SK-N-SH (cell line): ENCODE measurements around the gene FBXO15. TPM values are rescaled to one million over a fixed set of nuclear protein-coding genes. Genes with fewer than 3 reads are reported as not detected.

Experiments used
- CTCF ChIA-PET: fragments of 300-600, 350-600 bp; formaldehyde crosslinking; extraction: SDS; loops from one replicate; lab custom pipeline; 2021; lab: Yijun Ruan, JAX
- POLR2A ChIA-PET: fragments of 350-600 bp; sonication (Branson Sonifier 250); formaldehyde crosslinking; extraction: SDS; loops from one replicate; lab custom pipeline; 2020; ENCODE audit warnings: antibody characterized with exemption, inconsistent platforms; lab: Yijun Ruan, JAX
- DNase-seq: peaks from one replicate; pipeline ENCODE4 v3.0.0; 2012
- H2AFZ ChIP-seq: fragments of 200-600 bp; sonication (generic); 2 replicates; pipeline ENCODE4 v1.8.1; 2016; ENCODE audit warnings: antibody characterized with exemption, mild to moderate bottlenecking, low read depth
- H3F3A ChIP-seq: fragments of 200-600 bp; sonication (generic); replicated peaks from 2 replicates; pipeline ENCODE3; 2016; ENCODE audit warnings: antibody characterized with exemption, mild to moderate bottlenecking; ENCODE audit not compliant: insufficient read depth
- H3K27ac ChIP-seq, 2 experiments: fragments of 200-500 bp in 1 of 2; fragments of 200-600 bp in 1 of 2; sonication (Bioruptor generic) in 1 of 2; sonication (generic), shearing (Covaris generic) in 1 of 2; 2 replicates each; pipeline versions ENCODE4 v1.5.1 to v1.6.1; 2014 to 2016; ENCODE audit warnings: low read depth in 2 of 2, inconsistent platforms in 1 of 2, low read length in 1 of 2, mild to moderate bottlenecking in 1 of 2, mixed read lengths in 1 of 2
- H3K27me3 ChIP-seq: fragments of 200-600 bp; sonication (generic), shearing (Covaris generic); 2 replicates; pipeline ENCODE4 v1.6.1; 2016; ENCODE audit warnings: mixed run types; ENCODE audit not compliant: insufficient read depth
- H3K36me3 ChIP-seq, 2 experiments: fragments of 200-500 bp in 1 of 2; fragments of 200-600 bp in 1 of 2; sonication (Bioruptor generic) in 1 of 2; sonication (generic) in 1 of 2; replicated peaks in 1 of 2; 2 replicates each; pipeline versions ENCODE3 to v1.5.1; 2014 to 2016; ENCODE audit warnings: low read length in 1 of 2, mild to moderate bottlenecking in 1 of 2; ENCODE audit not compliant: insufficient read depth in 2 of 2, control insufficient read depth in 1 of 2
- H3K4me1 ChIP-seq, 2 experiments: fragments of 200-500 bp in 1 of 2; fragments of 200-600 bp in 1 of 2; sonication (Bioruptor generic) in 1 of 2; sonication (generic), shearing (Covaris generic) in 1 of 2; 2 replicates each; pipeline versions ENCODE4 v1.5.1 to v1.6.1; 2014 to 2016; ENCODE audit warnings: low read depth in 1 of 2, low read length in 1 of 2, mixed run types in 1 of 2; ENCODE audit not compliant: insufficient read depth in 2 of 2, control insufficient read depth in 1 of 2
- H3K4me2 ChIP-seq: fragments of 200-600 bp; sonication (generic), shearing (Covaris generic); 2 replicates; pipeline ENCODE4 v1.6.1; 2017; ENCODE audit warnings: mixed run types
- H3K4me3 ChIP-seq, 2 experiments: fragments of 200-500 bp in 1 of 2; fragments of 200-600 bp in 1 of 2; sonication (Bioruptor generic) in 1 of 2; sonication (generic), shearing (Covaris generic) in 1 of 2; 2 replicates each; pipeline versions ENCODE4 v1.5.1 to v1.8.1; 2014 to 2016; ENCODE audit warnings: low read depth in 2 of 2, inconsistent platforms in 1 of 2, low read length in 1 of 2, mild to moderate bottlenecking in 1 of 2, mixed read lengths in 1 of 2, moderate library complexity in 1 of 2
- H3K79me2 ChIP-seq: fragments of 200-600 bp; sonication (generic); 2 replicates; pipeline ENCODE4 v1.8.1; 2017; ENCODE audit warnings: mild to moderate bottlenecking; ENCODE audit not compliant: insufficient read depth
- H3K9ac ChIP-seq: fragments of 200-600 bp; sonication (generic); 2 replicates; pipeline ENCODE4 v1.6.1; 2017; ENCODE audit warnings: mixed run types
- H3K9me2 ChIP-seq: fragments of 200-600 bp; sonication (generic); 2 replicates; pipeline ENCODE4 v1.6.1; 2017; ENCODE audit warnings: mixed run types
- H3K9me3 ChIP-seq: fragments of 200-600 bp; sonication (generic); 2 replicates; pipeline ENCODE4 v1.6.1; 2017; ENCODE audit warnings: mixed run types, mild to moderate bottlenecking, moderate library complexity
- H4K20me1 ChIP-seq: fragments of 200-600 bp; sonication (generic); 2 replicates; pipeline ENCODE4 v1.6.1; 2017; ENCODE audit warnings: mild to moderate bottlenecking, mixed run types; ENCODE audit not compliant: insufficient read depth
- CHD2 ChIP-seq: fragments of 150-350 bp; IDR thresholded peaks from 2 replicates; pipeline ENCODE4 v1.6.1; 2018; ENCODE audit warnings: low read length; ENCODE audit not compliant: partially characterized antibody
- ELF1 ChIP-seq: IDR thresholded peaks from 2 replicates; pipeline ENCODE4 v1.4.0; 2012
- EZH2phosphoT487 ChIP-seq: fragments of 200-600 bp; sonication (generic); IDR thresholded peaks from 2 replicates; pipeline ENCODE4 v1.6.1; 2017; ENCODE audit warnings: low read depth, mixed run types, mild to moderate bottlenecking, antibody characterized with exemption, moderate library complexity, borderline replicate concordance
- FOSL2 ChIP-seq: IDR thresholded peaks from 2 replicates; pipeline ENCODE4 v1.4.0; 2012; ENCODE audit warnings: low read depth, mild to moderate bottlenecking, moderate library complexity, borderline replicate concordance
- NRF1 ChIP-seq: IDR thresholded peaks from 2 replicates; pipeline ENCODE4 v1.6.1; 2012; ENCODE audit warnings: low read depth, mild to moderate bottlenecking, low read length
- POLR2AphosphoS5 ChIP-seq: IDR thresholded peaks from 2 replicates; pipeline ENCODE4 v1.6.1; 2012; ENCODE audit warnings: low read depth, low read length
- SIN3A ChIP-seq: IDR thresholded peaks from 2 replicates; pipeline ENCODE4 v1.6.1; 2012; ENCODE audit warnings: low read depth, mild to moderate bottlenecking, low read length, moderate library complexity, borderline replicate concordance
- SMC3 ChIP-seq: IDR thresholded peaks from 2 replicates; pipeline ENCODE4 v1.6.1; 2012; ENCODE audit warnings: low read depth, low read length, improper control_type of control experiment
- WGBS: methylation state at CpG from one replicate; pipeline ENCODE4 v1.1.6; 2017; ENCODE audit warnings: low lambda C conversion rate; 5-methylcytosine and 5-hydroxymethylcytosine counted together
- polyA plus RNA-seq, 3 experiments: library from polyadenylated mRNA; depleted of rRNA; stranded (reverse); fragments of >200 nt; gene quantifications; 2 replicates each; pipeline ENCODE4 v1.2.3, GENCODE V29; 2012
- TF ChIP-seq, protein P1 (sequence below): IDR thresholded peaks from 2 replicates; pipeline ENCODE4; 2012
- TF ChIP-seq, protein P2 (sequence below): IDR thresholded peaks from 2 replicates; pipeline ENCODE4 v1.4.0; 2012; ENCODE audit warnings: low read depth
- TF ChIP-seq, protein P3 (sequence below): IDR thresholded peaks from 2 replicates; pipeline ENCODE4 v1.6.1; 2012; ENCODE audit warnings: mild to moderate bottlenecking, low read depth, low read length, moderate library complexity
- TF ChIP-seq, protein P4 (sequence below): fragments of 200-600 bp; sonication (generic); IDR thresholded peaks from 2 replicates; pipeline ENCODE4 v1.6.1; 2017; ENCODE audit warnings: antibody characterized with exemption, mild to moderate bottlenecking, moderate library complexity
- TF ChIP-seq, protein P5 (sequence below): IDR thresholded peaks from 2 replicates; pipeline ENCODE4 v1.4.0; 2012; ENCODE audit warnings: low read depth, borderline replicate concordance

FBXO15 gene
- polyA plus RNA-seq, 1 of the 3 experiments (the other 2 are of a cell fraction), result 0.62 TPM

DNA sequence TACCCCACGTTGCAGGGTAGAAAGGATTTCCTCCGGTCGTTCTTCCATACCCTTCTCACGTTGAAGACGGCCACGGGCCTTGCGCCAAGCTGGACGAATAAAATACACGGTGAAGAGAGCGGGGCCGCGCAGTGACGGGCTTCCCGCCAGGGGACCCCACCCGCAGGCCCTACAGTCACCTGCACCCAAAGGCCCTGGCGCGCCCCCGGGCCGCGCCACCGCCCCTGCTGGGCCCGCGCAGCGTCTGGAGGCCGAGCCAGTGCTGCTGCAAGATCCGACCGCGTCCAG is 199 bp downstream of the FBXO15 start:
- CTCF ChIA-PET, result no interaction called here
- WGBS, result 3% methylated on average over 22 of the region's 28 CpGs

DNA sequence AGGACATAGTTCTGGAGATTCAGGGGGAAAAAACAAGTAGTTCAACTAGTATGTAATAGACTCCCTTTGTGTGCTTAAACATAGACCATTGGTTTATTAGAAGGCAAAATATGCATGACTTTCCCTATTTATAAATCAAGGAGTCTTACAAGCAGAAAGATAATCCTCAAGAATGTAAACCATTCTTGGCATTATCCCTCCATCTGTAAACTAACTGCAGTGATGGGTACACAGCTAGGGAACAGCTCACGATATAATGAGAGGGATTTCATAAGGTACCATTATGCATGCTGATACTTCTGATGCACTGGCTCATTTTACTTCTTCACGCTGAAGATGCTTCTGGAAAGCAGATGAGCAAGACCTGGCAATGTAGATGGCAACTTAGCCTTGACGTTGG is 878 bp downstream of the FBXO15 start:
- no peaks in the 10 kb centered on the region for H3K27me3 ChIP-seq
- TF ChIP-seq POLR2AphosphoS5, result no peak
- TF ChIP-seq, protein P1, sequence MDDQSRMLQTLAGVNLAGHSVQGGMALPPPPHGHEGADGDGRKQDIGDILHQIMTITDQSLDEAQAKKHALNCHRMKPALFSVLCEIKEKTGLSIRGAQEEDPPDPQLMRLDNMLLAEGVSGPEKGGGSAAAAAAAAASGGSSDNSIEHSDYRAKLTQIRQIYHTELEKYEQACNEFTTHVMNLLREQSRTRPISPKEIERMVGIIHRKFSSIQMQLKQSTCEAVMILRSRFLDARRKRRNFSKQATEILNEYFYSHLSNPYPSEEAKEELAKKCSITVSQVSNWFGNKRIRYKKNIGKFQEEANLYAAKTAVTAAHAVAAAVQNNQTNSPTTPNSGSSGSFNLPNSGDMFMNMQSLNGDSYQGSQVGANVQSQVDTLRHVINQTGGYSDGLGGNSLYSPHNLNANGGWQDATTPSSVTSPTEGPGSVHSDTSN, result no peak
- no peak for TF ChIP-seq EZH2phosphoT487
- TF ChIP-seq, protein P2, sequence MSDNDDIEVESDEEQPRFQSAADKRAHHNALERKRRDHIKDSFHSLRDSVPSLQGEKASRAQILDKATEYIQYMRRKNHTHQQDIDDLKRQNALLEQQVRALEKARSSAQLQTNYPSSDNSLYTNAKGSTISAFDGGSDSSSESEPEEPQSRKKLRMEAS, result no peak
- no peak for TF ChIP-seq CHD2
- TF ChIP-seq, protein P3, sequence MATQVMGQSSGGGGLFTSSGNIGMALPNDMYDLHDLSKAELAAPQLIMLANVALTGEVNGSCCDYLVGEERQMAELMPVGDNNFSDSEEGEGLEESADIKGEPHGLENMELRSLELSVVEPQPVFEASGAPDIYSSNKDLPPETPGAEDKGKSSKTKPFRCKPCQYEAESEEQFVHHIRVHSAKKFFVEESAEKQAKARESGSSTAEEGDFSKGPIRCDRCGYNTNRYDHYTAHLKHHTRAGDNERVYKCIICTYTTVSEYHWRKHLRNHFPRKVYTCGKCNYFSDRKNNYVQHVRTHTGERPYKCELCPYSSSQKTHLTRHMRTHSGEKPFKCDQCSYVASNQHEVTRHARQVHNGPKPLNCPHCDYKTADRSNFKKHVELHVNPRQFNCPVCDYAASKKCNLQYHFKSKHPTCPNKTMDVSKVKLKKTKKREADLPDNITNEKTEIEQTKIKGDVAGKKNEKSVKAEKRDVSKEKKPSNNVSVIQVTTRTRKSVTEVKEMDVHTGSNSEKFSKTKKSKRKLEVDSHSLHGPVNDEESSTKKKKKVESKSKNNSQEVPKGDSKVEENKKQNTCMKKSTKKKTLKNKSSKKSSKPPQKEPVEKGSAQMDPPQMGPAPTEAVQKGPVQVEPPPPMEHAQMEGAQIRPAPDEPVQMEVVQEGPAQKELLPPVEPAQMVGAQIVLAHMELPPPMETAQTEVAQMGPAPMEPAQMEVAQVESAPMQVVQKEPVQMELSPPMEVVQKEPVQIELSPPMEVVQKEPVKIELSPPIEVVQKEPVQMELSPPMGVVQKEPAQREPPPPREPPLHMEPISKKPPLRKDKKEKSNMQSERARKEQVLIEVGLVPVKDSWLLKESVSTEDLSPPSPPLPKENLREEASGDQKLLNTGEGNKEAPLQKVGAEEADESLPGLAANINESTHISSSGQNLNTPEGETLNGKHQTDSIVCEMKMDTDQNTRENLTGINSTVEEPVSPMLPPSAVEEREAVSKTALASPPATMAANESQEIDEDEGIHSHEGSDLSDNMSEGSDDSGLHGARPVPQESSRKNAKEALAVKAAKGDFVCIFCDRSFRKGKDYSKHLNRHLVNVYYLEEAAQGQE, result no peak
- no peak for TF ChIP-seq SMC3
- no peak for TF ChIP-seq FOSL2
- TF ChIP-seq ELF1, result no peak
- no peak for TF ChIP-seq NRF1
- TF ChIP-seq, protein P4, sequence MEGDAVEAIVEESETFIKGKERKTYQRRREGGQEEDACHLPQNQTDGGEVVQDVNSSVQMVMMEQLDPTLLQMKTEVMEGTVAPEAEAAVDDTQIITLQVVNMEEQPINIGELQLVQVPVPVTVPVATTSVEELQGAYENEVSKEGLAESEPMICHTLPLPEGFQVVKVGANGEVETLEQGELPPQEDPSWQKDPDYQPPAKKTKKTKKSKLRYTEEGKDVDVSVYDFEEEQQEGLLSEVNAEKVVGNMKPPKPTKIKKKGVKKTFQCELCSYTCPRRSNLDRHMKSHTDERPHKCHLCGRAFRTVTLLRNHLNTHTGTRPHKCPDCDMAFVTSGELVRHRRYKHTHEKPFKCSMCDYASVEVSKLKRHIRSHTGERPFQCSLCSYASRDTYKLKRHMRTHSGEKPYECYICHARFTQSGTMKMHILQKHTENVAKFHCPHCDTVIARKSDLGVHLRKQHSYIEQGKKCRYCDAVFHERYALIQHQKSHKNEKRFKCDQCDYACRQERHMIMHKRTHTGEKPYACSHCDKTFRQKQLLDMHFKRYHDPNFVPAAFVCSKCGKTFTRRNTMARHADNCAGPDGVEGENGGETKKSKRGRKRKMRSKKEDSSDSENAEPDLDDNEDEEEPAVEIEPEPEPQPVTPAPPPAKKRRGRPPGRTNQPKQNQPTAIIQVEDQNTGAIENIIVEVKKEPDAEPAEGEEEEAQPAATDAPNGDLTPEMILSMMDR, result no peak
- H3F3A ChIP-seq, result peaks cover 7% of the 10 kb centered on the region
- H2AFZ ChIP-seq, result peak overlapping the region; percentile 100
- H3K27ac ChIP-seq, result no peak overlapping the region
- H3K9ac ChIP-seq, result no peak overlapping the region
- WGBS, result 59% methylated on average over 3 of the region's 3 CpGs
- no peaks in the 10 kb centered on the region for H4K20me1 ChIP-seq
- no peaks in the 10 kb centered on the region for H3K9me3 ChIP-seq
- CTCF ChIA-PET, result no interaction called here
- no peak for DNase-seq
- POLR2A ChIA-PET, result no interaction called here
- peaks cover 0 to 13% of the 10 kb centered on the region in 2 experiments for H3K36me3 ChIP-seq
- peak overlapping the region; percentile 87 to 97 for H3K4me3 ChIP-seq
- peaks cover 34% of the 10 kb centered on the region for H3K79me2 ChIP-seq
- H3K4me2 ChIP-seq, result peak overlapping the region; percentile 96
- H3K4me1 ChIP-seq, result peaks cover 12 to 16% of the 10 kb centered on the region in 2 experiments; a peak in 3 of 4 replicates
- H3K9me2 ChIP-seq, result no peaks in the 10 kb centered on the region

More for the DNA sequence above, 199 bp downstream of the FBXO15 start:
- H3K9ac ChIP-seq, result peak overlapping the region; percentile 85; the same call in 1 of the 2 replicates
- no peaks in the 10 kb centered on the region for H4K20me1 ChIP-seq
- H3K27me3 ChIP-seq, result no peaks in the 10 kb centered on the region
- H3K9me2 ChIP-seq, result no peaks in the 10 kb centered on the region
- peak overlapping the region; percentile 96 for H3K4me2 ChIP-seq
- H2AFZ ChIP-seq, result peak overlapping the region; percentile 100
- peak overlapping the region in 1 of 2 experiments; percentile 99; a peak in 2 of 4 replicates for H3K27ac ChIP-seq
- peak overlapping the region; percentile 87 to 97 for H3K4me3 ChIP-seq
- peaks cover 12 to 16% of the 10 kb centered on the region in 2 experiments; a peak in 3 of 4 replicates for H3K4me1 ChIP-seq
- H3K79me2 ChIP-seq, result peaks cover 36% of the 10 kb centered on the region
- H3K9me3 ChIP-seq, result no peaks in the 10 kb centered on the region
- TF ChIP-seq, protein P5, sequence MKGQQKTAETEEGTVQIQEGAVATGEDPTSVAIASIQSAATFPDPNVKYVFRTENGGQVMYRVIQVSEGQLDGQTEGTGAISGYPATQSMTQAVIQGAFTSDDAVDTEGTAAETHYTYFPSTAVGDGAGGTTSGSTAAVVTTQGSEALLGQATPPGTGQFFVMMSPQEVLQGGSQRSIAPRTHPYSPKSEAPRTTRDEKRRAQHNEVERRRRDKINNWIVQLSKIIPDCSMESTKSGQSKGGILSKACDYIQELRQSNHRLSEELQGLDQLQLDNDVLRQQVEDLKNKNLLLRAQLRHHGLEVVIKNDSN, result no peak
- TF ChIP-seq SIN3A, result 0 out of 2 replicates have a peak, but pooled peaks have one; percentile 57
- H3F3A ChIP-seq, result peaks cover 7% of the 10 kb centered on the region
- DNase-seq, result no peak
- peaks cover 0 to 13% of the 10 kb centered on the region in 2 experiments for H3K36me3 ChIP-seq
- POLR2A ChIA-PET, result no interaction called here
